SK-N-SH (cell line): ENCODE results near the gene ATP8A2.

Experiments
- CTCF ChIP-seq: fragments of 200-600 bp; sonication (generic); IDR thresholded peaks from 2 replicates; pipeline ENCODE4 v1.6.1; 2017; ENCODE audit warnings: antibody characterized with exemption, mild to moderate bottlenecking, moderate library complexity
- EP300 ChIP-seq, 2 experiments: IDR thresholded peaks; 2 replicates each; pipeline versions ENCODE4 v1.4.0 to v1.6.1; 2012; ENCODE audit warnings: borderline replicate concordance in 1 of 2, low read depth in 1 of 2, low read length in 1 of 2
- FOXM1 ChIP-seq: IDR thresholded peaks from 2 replicates; pipeline ENCODE4 v1.4.0; 2012; ENCODE audit warnings: low read depth, mild to moderate bottlenecking
- MAX ChIP-seq: IDR thresholded peaks from 2 replicates; pipeline ENCODE4 v1.4.0; 2012; ENCODE audit warnings: low read depth
- NRF1 ChIP-seq: IDR thresholded peaks from 2 replicates; pipeline ENCODE4 v1.6.1; 2012; ENCODE audit warnings: low read depth, mild to moderate bottlenecking, low read length
- POLR2AphosphoS5 ChIP-seq: IDR thresholded peaks from 2 replicates; pipeline ENCODE4 v1.6.1; 2012; ENCODE audit warnings: low read depth, low read length
- RAD21 ChIP-seq: IDR thresholded peaks from 2 replicates; pipeline ENCODE4 v1.6.1; 2012; ENCODE audit warnings: mild to moderate bottlenecking, low read length
- SIN3A ChIP-seq: IDR thresholded peaks from 2 replicates; pipeline ENCODE4 v1.6.1; 2012; ENCODE audit warnings: low read depth, mild to moderate bottlenecking, low read length, moderate library complexity, borderline replicate concordance
- TEAD4 ChIP-seq: IDR thresholded peaks from 2 replicates; pipeline ENCODE4 v1.4.0; 2012; ENCODE audit warnings: mild to moderate bottlenecking, borderline replicate concordance; ENCODE audit not compliant: insufficient read depth
- USF1 ChIP-seq: IDR thresholded peaks from 2 replicates; pipeline ENCODE4 v1.4.0; 2012; ENCODE audit warnings: low read depth, borderline replicate concordance
- YY1 ChIP-seq: IDR thresholded peaks from 2 replicates; pipeline ENCODE4 v1.4.0; 2012; ENCODE audit warnings: low read depth, mild to moderate bottlenecking
- TF ChIP-seq, protein P1 (sequence below): IDR thresholded peaks from 2 replicates; pipeline ENCODE4 v1.6.1; 2012; ENCODE audit warnings: mild to moderate bottlenecking, low read depth, low read length, moderate library complexity

- TF ChIP-seq CTCF (no peak), SIN3A (no peak), EP300 (IDR thresholded peaks at IDR 0.05; ENCODE audit: borderline replicate concordance in 1 of 2, low read depth in 1 of 2, low read length in 1 of 2) (no peak), NRF1 (no peak), FOXM1 (no peak), RAD21 (no peak), YY1 (no peak), POLR2AphosphoS5 (no peak), TEAD4 (no peak), MAX (no peak), USF1 (no peak)
- TF ChIP-seq, protein P1, sequence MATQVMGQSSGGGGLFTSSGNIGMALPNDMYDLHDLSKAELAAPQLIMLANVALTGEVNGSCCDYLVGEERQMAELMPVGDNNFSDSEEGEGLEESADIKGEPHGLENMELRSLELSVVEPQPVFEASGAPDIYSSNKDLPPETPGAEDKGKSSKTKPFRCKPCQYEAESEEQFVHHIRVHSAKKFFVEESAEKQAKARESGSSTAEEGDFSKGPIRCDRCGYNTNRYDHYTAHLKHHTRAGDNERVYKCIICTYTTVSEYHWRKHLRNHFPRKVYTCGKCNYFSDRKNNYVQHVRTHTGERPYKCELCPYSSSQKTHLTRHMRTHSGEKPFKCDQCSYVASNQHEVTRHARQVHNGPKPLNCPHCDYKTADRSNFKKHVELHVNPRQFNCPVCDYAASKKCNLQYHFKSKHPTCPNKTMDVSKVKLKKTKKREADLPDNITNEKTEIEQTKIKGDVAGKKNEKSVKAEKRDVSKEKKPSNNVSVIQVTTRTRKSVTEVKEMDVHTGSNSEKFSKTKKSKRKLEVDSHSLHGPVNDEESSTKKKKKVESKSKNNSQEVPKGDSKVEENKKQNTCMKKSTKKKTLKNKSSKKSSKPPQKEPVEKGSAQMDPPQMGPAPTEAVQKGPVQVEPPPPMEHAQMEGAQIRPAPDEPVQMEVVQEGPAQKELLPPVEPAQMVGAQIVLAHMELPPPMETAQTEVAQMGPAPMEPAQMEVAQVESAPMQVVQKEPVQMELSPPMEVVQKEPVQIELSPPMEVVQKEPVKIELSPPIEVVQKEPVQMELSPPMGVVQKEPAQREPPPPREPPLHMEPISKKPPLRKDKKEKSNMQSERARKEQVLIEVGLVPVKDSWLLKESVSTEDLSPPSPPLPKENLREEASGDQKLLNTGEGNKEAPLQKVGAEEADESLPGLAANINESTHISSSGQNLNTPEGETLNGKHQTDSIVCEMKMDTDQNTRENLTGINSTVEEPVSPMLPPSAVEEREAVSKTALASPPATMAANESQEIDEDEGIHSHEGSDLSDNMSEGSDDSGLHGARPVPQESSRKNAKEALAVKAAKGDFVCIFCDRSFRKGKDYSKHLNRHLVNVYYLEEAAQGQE, result no peak
Measured at GRCh38 chr13:25657157-25657556, 285.4 kb downstream of the ATP8A2 start.
